Panc1 (cell line): ENCODE data around the gene ARHGEF37.

ENCODE experiments used
- POLR2AphosphoS5 ChIP-seq: IDR thresholded peaks from 2 replicates; pipeline ENCODE4 v1.6.1; 2012; ENCODE audit warnings: mild to moderate bottlenecking, low read depth, low read length, moderate library complexity
- SIN3A ChIP-seq: IDR thresholded peaks from 2 replicates; pipeline ENCODE4 v1.6.1; 2012; ENCODE audit warnings: low read depth, mild to moderate bottlenecking, low read length, moderate library complexity, borderline replicate concordance; ENCODE audit not compliant: insufficient read depth
- TCF7L2 ChIP-seq: IDR thresholded peaks from 2 replicates; pipeline ENCODE4 v1.6.1; 2011; ENCODE audit warnings: mild to moderate bottlenecking, low read depth, low read length, inconsistent platforms
- TF ChIP-seq, protein P1 (sequence below): fragments of 450-650 bp; IDR thresholded peaks from 2 replicates; pipeline ENCODE4 v1.5.1; 2017; ENCODE audit warnings: mild to moderate bottlenecking
- TF ChIP-seq, protein P2 (sequence below), 2 experiments: IDR thresholded peaks; 2 replicates each; pipeline ENCODE4 v1.6.1; 2011 to 2012; ENCODE audit warnings: low read depth in 2 of 2, control low read depth in 1 of 2, low read length in 1 of 2, mild to moderate bottlenecking in 1 of 2, moderate library complexity in 1 of 2; ENCODE audit not compliant: insufficient read depth in 1 of 2

DNA sequence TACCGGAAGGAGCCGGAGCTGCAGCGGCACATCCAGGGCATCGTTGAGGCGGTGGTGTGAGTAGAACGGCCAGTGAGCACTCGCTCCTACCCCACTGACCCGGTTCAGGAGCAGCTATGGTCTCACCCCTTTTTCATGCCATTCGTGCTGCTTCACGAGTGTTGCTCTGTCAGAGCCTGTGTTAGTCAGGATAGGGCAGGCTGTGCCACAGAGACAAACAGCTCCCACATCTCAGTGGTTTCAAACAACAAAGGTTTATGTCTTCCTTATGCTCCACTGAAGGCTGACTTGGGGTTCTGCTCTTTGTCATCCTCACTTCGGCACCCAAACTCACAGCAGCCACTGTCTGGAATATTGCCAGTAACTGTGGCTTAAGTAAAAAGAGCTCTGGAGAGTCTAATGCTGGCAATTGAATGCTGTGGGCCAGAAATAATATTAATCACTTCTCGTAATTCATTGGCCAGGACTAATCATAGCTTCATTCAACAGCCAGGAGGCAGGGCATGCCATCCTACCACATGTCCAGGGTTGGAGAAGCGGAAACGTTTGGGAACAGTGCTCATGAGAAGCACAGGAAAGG lies 28.4 kb downstream of the ARHGEF37 start:
- TF ChIP-seq, protein P1, sequence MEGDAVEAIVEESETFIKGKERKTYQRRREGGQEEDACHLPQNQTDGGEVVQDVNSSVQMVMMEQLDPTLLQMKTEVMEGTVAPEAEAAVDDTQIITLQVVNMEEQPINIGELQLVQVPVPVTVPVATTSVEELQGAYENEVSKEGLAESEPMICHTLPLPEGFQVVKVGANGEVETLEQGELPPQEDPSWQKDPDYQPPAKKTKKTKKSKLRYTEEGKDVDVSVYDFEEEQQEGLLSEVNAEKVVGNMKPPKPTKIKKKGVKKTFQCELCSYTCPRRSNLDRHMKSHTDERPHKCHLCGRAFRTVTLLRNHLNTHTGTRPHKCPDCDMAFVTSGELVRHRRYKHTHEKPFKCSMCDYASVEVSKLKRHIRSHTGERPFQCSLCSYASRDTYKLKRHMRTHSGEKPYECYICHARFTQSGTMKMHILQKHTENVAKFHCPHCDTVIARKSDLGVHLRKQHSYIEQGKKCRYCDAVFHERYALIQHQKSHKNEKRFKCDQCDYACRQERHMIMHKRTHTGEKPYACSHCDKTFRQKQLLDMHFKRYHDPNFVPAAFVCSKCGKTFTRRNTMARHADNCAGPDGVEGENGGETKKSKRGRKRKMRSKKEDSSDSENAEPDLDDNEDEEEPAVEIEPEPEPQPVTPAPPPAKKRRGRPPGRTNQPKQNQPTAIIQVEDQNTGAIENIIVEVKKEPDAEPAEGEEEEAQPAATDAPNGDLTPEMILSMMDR, result no peak
- TF ChIP-seq POLR2AphosphoS5 (no peak), SIN3A (no peak), TCF7L2 (no peak)
- TF ChIP-seq, protein P2, sequence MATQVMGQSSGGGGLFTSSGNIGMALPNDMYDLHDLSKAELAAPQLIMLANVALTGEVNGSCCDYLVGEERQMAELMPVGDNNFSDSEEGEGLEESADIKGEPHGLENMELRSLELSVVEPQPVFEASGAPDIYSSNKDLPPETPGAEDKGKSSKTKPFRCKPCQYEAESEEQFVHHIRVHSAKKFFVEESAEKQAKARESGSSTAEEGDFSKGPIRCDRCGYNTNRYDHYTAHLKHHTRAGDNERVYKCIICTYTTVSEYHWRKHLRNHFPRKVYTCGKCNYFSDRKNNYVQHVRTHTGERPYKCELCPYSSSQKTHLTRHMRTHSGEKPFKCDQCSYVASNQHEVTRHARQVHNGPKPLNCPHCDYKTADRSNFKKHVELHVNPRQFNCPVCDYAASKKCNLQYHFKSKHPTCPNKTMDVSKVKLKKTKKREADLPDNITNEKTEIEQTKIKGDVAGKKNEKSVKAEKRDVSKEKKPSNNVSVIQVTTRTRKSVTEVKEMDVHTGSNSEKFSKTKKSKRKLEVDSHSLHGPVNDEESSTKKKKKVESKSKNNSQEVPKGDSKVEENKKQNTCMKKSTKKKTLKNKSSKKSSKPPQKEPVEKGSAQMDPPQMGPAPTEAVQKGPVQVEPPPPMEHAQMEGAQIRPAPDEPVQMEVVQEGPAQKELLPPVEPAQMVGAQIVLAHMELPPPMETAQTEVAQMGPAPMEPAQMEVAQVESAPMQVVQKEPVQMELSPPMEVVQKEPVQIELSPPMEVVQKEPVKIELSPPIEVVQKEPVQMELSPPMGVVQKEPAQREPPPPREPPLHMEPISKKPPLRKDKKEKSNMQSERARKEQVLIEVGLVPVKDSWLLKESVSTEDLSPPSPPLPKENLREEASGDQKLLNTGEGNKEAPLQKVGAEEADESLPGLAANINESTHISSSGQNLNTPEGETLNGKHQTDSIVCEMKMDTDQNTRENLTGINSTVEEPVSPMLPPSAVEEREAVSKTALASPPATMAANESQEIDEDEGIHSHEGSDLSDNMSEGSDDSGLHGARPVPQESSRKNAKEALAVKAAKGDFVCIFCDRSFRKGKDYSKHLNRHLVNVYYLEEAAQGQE (IDR thresholded peaks at IDR 0.05; ENCODE audit: insufficient read depth in 1 of 2, low read depth in 2 of 2, low read length in 1 of 2), result no peak
